ENCODE data around the gene POM121C. TPM values are rescaled to one million over a fixed set of nuclear protein-coding genes. Genes with fewer than 3 reads are reported as not detected.
A peak's percentile ranks its signal among the peaks of the same experiment; 100 is the strongest.
"Not testable (repeated sequence)": the region's sequence is repeated elsewhere in the genome, so short reads cannot be mapped to it uniquely, and the experiment has no call there.

POM121C gene
- total and polyA plus RNA-seq, 9 donors = 11.2 to 75.1 (median 47.3) TPM

DNA sequence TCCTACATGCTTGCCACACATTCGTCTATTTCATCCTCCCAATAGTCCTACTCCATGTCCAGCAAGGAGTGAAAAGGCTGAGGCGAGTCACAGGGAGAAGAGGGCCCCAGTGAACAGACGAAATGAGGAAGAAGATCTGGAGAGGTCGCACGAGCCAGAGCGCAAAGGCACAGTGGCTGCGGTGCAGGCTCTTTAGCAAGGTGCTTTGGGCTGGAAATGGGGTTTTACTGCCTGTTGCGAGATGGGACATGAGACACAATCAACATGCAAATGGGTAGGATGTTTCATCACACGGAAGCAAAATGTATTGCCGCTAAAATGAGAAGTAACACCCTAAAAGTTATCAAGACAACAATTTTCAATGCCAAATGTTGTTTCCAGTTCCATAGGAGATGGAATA is 29.7 kb downstream of the POM121C start:
- H3K4me3 ChIP-seq; H3K9me3 ChIP-seq; intact Hi-C loops (cut with DNase I); H3K4me1 ChIP-seq (ENCODE audit: insufficient read depth); DNase-seq; H3K27ac ChIP-seq; H3K36me3 ChIP-seq; H3K27me3 ChIP-seq: not testable (repeated sequence)
- WGBS, 3 donors = 79 to 96% (median 88%) methylated on average over 8 to 9 of the region's 10 CpGs

DNA sequence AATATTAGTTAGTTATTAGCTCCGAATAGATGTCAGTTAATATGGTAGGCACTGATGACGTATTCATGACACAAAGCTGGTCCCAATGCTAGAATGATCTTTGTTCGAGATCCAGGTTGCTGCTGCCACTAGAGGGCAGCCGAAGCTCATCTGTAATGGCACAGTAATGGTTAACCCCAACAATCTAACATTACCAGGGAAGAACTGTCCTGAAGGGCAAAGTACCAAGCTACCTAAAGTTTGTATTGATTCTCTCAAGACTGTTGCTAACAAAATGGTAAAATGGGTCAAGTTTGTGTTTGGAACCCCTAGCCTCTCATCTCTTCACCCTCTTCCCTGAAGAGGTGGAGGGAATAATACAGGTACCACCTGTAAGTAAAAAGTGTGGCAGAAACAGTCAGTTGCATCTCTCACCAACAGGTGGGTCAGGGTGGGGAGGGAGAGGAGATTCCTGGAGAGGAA is 33.6 kb downstream of the POM121C start:
- H3K4me3 ChIP-seq; intact Hi-C loops (cut with DNase I); H3K27me3 ChIP-seq; H3K36me3 ChIP-seq; DNase-seq; H3K27ac ChIP-seq; H3K9me3 ChIP-seq; H3K4me1 ChIP-seq (ENCODE audit: insufficient read depth): not testable (repeated sequence)
- 8 to 15% (median 9%) methylated on average over 3 to 4 of the region's 4 CpGs for WGBS, 3 donors
- TF ChIP-seq, protein P1, sequence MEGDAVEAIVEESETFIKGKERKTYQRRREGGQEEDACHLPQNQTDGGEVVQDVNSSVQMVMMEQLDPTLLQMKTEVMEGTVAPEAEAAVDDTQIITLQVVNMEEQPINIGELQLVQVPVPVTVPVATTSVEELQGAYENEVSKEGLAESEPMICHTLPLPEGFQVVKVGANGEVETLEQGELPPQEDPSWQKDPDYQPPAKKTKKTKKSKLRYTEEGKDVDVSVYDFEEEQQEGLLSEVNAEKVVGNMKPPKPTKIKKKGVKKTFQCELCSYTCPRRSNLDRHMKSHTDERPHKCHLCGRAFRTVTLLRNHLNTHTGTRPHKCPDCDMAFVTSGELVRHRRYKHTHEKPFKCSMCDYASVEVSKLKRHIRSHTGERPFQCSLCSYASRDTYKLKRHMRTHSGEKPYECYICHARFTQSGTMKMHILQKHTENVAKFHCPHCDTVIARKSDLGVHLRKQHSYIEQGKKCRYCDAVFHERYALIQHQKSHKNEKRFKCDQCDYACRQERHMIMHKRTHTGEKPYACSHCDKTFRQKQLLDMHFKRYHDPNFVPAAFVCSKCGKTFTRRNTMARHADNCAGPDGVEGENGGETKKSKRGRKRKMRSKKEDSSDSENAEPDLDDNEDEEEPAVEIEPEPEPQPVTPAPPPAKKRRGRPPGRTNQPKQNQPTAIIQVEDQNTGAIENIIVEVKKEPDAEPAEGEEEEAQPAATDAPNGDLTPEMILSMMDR (IDR thresholded peaks at IDR 0.05) = peak in 1 of 3 donors; percentile 15

DNA sequence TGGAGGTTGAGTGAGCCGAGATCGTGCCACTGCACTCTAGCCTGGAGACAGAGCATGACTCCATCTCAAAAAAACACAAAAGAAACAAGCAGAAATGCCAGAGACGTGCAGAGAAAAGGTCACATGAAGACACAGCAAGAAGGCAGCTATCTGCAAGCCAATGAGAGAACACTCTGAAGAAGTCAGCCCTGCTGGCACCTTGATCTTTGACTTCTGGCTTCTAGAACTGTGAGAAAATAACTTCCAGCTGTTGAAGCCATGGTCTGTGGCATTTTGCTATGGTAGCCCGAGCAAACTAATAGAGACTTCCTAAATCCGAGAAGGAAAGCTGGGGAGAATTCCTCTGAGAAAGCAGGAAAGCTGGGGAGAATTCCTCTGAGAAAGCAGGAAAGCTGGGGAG is 36.2 kb downstream of the POM121C start:
- DNase-seq; H3K27ac ChIP-seq; H3K4me1 ChIP-seq (ENCODE audit: insufficient read depth); intact Hi-C loops (cut with DNase I); H3K27me3 ChIP-seq; H3K36me3 ChIP-seq; H3K4me3 ChIP-seq; H3K9me3 ChIP-seq: not testable (repeated sequence)
- WGBS, 3 donors = 33 to 72% (median 46%) methylated on average over 2 to 4 of the region's 5 CpGs

DNA sequence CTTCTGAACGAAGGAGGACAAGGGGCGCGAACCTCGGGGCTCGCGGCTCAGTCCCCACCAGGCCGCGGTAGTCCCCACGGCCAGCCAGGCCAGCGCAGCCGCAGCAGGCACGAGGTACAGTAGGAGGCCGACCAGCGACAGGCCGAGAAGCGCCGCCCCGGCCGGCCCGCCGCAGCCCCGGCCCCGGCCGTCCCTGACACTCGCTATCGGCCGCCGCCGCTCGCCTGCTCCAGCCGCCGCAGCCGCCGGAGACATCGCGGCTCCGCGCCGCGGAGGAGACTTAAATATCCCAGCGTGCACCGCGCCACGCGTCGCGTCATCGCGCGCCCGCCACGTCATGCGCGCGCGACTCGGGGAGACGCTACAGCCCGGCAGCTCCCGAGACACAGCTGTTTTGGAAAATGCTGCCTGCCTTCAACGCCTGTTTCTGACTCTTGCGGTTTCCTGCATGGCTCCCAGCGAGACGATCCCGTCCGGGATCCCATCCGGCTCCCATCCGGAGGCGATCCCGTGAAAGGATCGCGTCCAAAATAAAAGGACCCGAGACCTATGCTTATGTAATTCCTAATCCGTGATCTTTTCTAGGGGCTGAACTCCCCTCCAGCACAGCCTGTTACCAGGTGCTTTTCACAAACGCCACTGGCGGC is 43.5 kb downstream of the POM121C start:
- intact Hi-C loops (cut with DNase I); H3K27me3 ChIP-seq; H3K4me1 ChIP-seq (ENCODE audit: insufficient read depth); H3K36me3 ChIP-seq; H3K9me3 ChIP-seq: not testable (repeated sequence)
- TF ChIP-seq POLR2A (IDR thresholded peaks at IDR 0.05) = peak; percentile 44
- peak overlapping the region; percentile 50 for H3K4me3 ChIP-seq
- peak in 4 of 5 donors; percentile 21 to 56 (median 36) for DNase-seq
- H3K27ac ChIP-seq = peak overlapping the region; percentile 59 to 86
- 0 to 1% (median 0%) methylated on average over 3 to 44 of the region's 76 CpGs for WGBS, 3 donors

DNA sequence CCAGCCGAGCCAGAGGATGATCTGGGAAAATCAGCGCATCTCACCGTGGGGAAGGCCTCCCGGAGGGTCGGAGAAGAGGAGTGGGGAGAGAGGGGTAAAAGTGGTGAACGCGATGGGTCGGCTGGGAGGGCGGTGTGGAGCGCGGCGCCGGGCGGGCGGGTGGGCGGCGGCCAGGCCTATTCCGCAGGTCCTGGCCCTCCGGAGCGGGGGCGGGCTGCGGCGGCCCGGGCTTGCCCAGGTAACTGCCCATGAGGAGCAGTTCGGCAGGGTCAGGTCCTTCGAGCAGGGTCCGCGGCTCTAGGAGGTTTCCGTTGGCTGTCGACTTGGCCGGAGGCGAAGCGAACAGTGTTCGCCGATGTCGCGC is 44.0 kb downstream of the POM121C start:
- intact Hi-C loops (cut with DNase I) = not testable (repeated sequence)

DNA sequence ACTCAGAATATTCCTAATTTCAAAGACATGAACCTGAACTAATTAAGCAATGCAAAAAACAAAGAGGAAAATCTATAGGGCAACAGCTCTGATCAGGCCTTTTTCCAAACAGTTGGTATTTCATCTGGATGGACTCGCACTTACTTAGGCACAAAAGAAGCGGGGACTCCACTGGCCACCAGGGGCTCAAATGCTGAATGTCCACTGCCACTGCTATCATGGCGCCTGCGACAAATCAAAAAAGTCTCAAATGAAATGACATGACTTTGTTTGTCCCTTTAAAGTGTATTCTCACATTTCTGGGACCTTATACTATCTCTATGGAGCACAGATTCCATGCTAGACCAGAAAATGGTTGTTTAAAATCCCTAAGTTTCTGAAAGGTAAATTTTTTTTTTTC is 47.1 kb downstream of the POM121C start:
- not testable (repeated sequence) for H3K36me3 ChIP-seq

More for the DNA sequence above, 44.0 kb downstream of the POM121C start:
- 0% methylated on average over 5 to 12 of the region's 37 CpGs for WGBS, 3 donors
- not testable (repeated sequence) for H3K9me3 ChIP-seq; H3K27ac ChIP-seq; H3K27me3 ChIP-seq; H3K36me3 ChIP-seq; DNase-seq; H3K4me1 ChIP-seq (ENCODE audit: insufficient read depth)
- H3K4me3 ChIP-seq = peak overlapping the region; percentile 50

DNA sequence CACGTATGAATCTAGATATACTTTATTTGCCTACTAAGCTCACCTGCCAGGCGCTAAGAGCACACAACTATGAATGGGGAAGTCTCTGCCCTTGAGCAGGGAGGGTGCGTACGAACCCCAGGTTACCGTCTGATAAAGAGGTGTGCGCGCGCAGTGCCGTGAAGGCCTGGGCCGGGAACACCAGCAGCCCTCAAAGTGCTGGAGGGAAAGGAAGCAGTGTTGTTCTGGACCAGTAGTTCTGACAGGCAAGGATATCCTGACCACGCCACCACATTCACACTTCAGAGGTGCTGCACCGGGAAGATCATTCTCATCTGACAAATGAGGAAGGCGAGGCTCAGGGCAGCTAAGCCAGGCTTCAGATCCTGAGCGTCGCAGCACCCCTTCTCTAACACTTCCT is 62.6 kb downstream of the POM121C start:
- intact Hi-C loops (cut with DNase I); H3K27me3 ChIP-seq; H3K4me1 ChIP-seq (ENCODE audit: insufficient read depth); DNase-seq; H3K27ac ChIP-seq; H3K4me3 ChIP-seq; H3K9me3 ChIP-seq; H3K36me3 ChIP-seq: not testable (repeated sequence)
- 84 to 91% (median 89%) methylated on average over 7 to 13 of the region's 15 CpGs for WGBS, 3 donors

More for the DNA sequence above, 47.1 kb downstream of the POM121C start:
- H3K27ac ChIP-seq; H3K9me3 ChIP-seq; H3K4me3 ChIP-seq; DNase-seq; H3K27me3 ChIP-seq; H3K4me1 ChIP-seq (ENCODE audit: insufficient read depth); intact Hi-C loops (cut with DNase I): not testable (repeated sequence)
- WGBS, 3 donors = 97% methylated on average over 4 of the region's 4 CpGs

DNA sequence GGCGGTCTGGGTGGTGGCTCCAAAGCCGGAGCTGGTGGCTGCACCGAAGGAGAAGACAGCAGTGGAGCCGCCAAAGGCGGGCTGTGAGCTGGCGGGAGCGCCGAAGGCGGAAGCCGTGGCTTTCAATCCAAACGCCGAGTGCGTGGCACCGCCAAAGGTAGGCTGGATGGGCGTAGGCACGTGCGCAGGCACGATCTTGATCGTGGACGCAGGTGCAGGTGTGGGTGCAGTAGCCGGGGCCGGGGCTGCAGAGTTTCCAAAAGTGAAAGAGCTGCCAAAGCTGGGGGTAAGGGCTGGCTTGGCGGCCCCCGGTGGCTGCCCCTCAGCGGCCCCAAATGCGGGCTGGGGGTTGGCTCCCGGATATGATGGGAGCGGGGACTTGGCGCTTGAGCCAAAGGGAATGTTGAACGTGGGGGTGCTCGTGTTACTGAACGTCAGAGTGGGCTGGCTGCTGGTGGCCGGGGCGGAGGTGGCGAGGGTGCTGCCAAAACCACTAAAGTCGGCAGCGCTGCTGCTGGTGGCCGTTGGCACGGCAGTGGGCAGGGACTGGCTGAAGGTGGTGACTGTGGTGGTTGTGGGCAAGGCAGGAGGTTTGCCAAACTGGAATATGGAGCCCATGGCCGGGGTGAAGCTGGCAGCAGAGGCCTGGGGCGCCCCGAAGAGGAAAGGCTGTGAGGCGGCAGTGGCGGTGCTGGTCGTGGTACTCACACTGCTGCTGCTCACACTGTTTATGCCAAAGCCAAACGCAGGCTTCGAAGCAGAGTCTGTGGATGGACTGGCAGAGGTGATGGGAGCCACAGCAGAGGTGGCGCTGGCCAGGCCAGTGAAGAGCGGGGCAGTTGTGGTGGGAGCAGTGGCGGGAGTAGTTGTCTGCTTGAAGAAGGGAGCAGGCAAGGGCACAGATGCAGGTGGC is 64.0 kb downstream of the POM121C start:
- H3K27me3 ChIP-seq; H3K36me3 ChIP-seq; H3K27ac ChIP-seq; H3K9me3 ChIP-seq; H3K4me3 ChIP-seq; intact Hi-C loops (cut with DNase I); H3K4me1 ChIP-seq (ENCODE audit: insufficient read depth): not testable (repeated sequence)
- WGBS, 3 donors = 92 to 95% (median 95%) methylated on average over 27 to 32 of the region's 50 CpGs
- peak in 1 of 5 donors; percentile 22 for DNase-seq

DNA sequence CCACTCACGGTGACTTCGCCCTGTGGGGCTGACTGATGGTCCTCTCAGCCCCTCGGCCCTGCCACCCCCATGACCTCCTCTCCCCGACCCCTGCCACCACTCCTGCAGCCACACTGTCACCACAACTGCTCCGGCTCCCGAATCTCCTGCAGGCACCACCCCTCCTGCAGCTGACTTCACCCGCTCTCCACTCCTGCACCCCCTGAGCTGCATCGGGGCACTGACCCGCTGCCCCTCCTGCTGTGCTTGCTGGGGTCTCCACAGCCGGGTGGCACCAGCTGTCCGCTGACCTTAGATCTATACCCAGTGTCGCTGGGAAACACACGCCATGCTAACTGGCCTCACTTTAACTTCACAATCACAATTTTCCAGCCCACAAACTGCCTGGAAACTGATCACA is 65.9 kb downstream of the POM121C start:
- DNase-seq; H3K4me1 ChIP-seq (ENCODE audit: insufficient read depth); H3K36me3 ChIP-seq; H3K27ac ChIP-seq; intact Hi-C loops (cut with DNase I); H3K27me3 ChIP-seq; H3K4me3 ChIP-seq; H3K9me3 ChIP-seq: not testable (repeated sequence)
- WGBS, 3 donors = 73 to 89% (median 84%) methylated on average over 9 to 10 of the region's 13 CpGs

DNA sequence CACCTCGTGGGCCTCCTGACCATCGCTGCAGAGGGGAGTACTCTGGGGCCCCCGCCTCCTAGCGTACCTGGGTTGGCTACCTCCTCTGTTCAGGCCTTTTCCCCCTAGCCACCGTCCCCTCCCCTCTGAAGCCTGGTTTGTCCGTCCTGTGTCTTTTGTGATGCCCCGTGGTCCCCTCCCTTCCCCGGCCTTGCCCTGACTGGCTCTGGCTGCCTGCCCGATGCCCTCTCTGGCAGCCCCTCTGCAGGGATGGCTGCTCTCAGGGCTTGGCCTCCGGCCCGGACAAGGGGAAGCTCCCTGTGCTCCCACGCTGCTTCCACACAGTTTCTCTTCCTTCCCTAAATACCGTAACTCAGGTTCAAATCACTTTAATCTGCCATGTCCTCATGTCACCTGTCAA is 66.4 kb downstream of the POM121C start:
- H3K4me1 ChIP-seq (ENCODE audit: insufficient read depth); H3K9me3 ChIP-seq; H3K36me3 ChIP-seq; H3K27ac ChIP-seq; intact Hi-C loops (cut with DNase I); H3K4me3 ChIP-seq; H3K27me3 ChIP-seq: not testable (repeated sequence)
- DNase-seq = peak in 2 of 5 donors; percentile 30 to 59
- 29 to 51% (median 43%) methylated on average over 9 to 11 of the region's 13 CpGs for WGBS, 3 donors

DNA sequence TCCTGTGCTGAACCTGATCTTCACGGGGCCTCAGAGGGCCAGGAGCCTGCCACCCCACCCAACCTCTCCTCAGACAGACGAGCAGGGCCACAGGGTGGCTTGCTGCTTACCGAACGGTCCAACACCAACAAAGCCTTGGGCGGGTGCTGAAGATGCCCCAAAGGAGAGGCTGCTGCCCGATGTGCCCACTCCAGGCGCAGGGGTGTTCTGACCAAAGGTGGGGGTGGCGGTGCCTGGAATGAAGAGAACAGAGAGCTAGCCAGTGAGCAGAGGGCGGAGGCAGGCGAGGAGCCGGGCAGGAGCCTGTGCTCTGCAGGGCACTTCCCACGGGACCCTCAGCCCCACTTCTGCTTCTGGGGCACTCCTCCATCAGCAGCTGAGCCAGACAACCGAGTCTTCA is 66.9 kb downstream of the POM121C start:
- H3K9me3 ChIP-seq; H3K27me3 ChIP-seq; intact Hi-C loops (cut with DNase I); H3K4me1 ChIP-seq (ENCODE audit: insufficient read depth); H3K36me3 ChIP-seq; DNase-seq; H3K27ac ChIP-seq; H3K4me3 ChIP-seq: not testable (repeated sequence)
- WGBS, 3 donors = 79 to 91% (median 85%) methylated on average over 12 of the region's 13 CpGs

All from ovary (tissue), 9 donors.